NT2/D1 (cell line): ENCODE data around the gene PTPRF.

Experiments used
- DNase-seq: peaks from one replicate; pipeline ENCODE4 v3.0.0-alpha.2; 2011; ENCODE audit warnings: low read depth, low spot score
- H3K27me3 ChIP-seq: 2 replicates; pipeline ENCODE4 v1.6.0; 2011; ENCODE audit warnings: mild to moderate bottlenecking; ENCODE audit not compliant: insufficient read length, insufficient read depth
- H3K36me3 ChIP-seq: 2 replicates; pipeline ENCODE4 v1.6.1; 2011; ENCODE audit warnings: mild to moderate bottlenecking, low read length, mixed read lengths; ENCODE audit not compliant: insufficient read depth, insufficient read length
- H3K4me1 ChIP-seq: 2 replicates; pipeline ENCODE4 v1.5.1; 2011; ENCODE audit not compliant: insufficient read depth, insufficient read length
- H3K4me3 ChIP-seq: 2 replicates; pipeline ENCODE4 v1.5.1; 2011; ENCODE audit warnings: low read depth; ENCODE audit not compliant: insufficient read length
- H3K9ac ChIP-seq: 2 replicates; pipeline ENCODE4 v1.6.0; 2011; ENCODE audit warnings: low read depth; ENCODE audit not compliant: insufficient read length
- H3K9me3 ChIP-seq: 2 replicates; pipeline ENCODE4 v1.5.1; 2011; ENCODE audit warnings: mild to moderate bottlenecking, low read length; ENCODE audit not compliant: insufficient read depth
- SUZ12 ChIP-seq: IDR thresholded peaks from 2 replicates; pipeline ENCODE4 v1.6.1; 2011; ENCODE audit not compliant: insufficient read length, insufficient read depth; ENCODE audit errors: extremely low read depth
- YY1 ChIP-seq: IDR thresholded peaks from 2 replicates; pipeline ENCODE4 v1.6.1; 2011; ENCODE audit not compliant: insufficient read length, insufficient read depth
- ZNF274 ChIP-seq: IDR thresholded peaks from 2 replicates; pipeline ENCODE4 v1.6.1; 2011; ENCODE audit warnings: mild to moderate bottlenecking, low read depth, low read length

Gene PTPRF

DNA sequence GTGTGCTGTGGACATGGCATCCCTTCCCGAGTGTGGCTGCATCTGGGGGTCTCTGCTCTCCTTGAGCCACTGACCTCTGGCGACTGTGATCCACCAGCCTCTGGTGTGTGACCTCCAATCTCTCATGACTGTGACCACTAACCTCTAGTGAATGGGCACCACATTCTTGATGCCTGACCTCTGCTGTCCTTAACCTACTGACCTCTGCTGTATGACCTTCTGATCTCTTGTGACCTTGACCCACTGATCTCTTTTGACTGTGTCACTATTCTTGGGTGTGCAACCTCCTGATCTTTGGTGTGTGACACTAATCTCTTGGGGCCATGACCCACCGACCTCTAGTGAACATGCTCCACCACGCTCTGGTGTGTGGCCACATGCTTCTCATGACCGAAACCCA, 73.5 kb downstream of the PTPRF start:
- no peaks in the 10 kb centered on the region for H3K9me3 ChIP-seq
- H3K4me3 ChIP-seq, result no peak overlapping the region
- no peak for DNase-seq
- no peak overlapping the region for H3K9ac ChIP-seq
- H3K4me1 ChIP-seq, result peaks cover 16% of the 10 kb centered on the region
- H3K36me3 ChIP-seq, result peaks cover 99% of the 10 kb centered on the region
- no peak for TF ChIP-seq SUZ12
- TF ChIP-seq YY1, result no peak
- TF ChIP-seq ZNF274, result no peak
- no peaks in the 10 kb centered on the region for H3K27me3 ChIP-seq

DNA sequence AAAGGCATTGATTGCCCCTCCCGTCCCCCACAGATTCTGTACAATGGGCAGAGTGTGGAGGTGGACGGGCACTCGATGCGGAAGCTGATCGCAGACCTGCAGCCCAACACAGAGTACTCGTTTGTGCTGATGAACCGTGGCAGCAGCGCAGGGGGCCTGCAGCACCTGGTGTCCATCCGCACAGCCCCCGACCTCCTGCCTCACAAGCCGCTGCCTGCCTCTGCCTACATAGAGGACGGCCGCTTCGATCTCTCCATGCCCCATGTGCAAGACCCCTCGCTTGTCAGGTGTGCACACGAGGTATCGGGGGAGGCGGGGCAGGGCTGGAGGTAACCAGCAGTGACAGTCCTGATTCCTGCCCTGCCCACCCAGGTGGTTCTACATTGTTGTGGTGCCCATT, 74.5 kb downstream of the PTPRF start:
- no peak for TF ChIP-seq YY1
- no peak for TF ChIP-seq SUZ12
- H3K9ac ChIP-seq, result no peak overlapping the region

DNA sequence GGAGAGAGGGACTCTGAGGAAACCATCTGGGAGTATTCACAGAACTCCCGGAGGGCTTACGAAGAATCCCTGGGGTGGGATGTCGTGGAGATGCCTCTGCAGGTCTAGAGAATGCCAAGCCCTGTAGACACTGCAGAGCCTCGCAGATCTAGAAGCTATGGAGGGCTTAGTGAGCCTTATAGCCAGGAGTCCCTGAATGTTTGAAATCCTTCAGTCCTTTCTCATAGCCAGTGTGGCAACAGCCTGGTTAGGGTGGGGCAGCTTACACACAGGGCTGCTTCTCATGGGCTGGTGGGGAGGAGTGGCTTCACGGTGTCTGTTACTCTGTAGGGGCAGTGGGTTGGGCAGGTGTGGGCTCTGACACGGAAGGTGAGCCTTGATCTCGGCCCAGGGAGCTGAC, 75.1 kb downstream of the PTPRF start:
- TF ChIP-seq ZNF274 (no peak), YY1 (no peak), SUZ12 (no peak)
- H3K27me3 ChIP-seq, result no peaks in the 10 kb centered on the region
- no peak overlapping the region for H3K4me3 ChIP-seq
- H3K9ac ChIP-seq, result no peak overlapping the region
- H3K4me1 ChIP-seq, result peaks cover 6% of the 10 kb centered on the region
- H3K9me3 ChIP-seq, result no peaks in the 10 kb centered on the region
- DNase-seq, result no peak
- peaks cover 99% of the 10 kb centered on the region for H3K36me3 ChIP-seq

More for the DNA sequence above, 74.5 kb downstream of the PTPRF start:
- Histone ChIP-seq H3K36me3 (peaks cover 99% of the 10 kb centered on the region), H3K4me3 (no peak overlapping the region), H3K27me3 (no peaks in the 10 kb centered on the region), H3K9me3 (no peaks in the 10 kb centered on the region), H3K4me1 (peaks cover 7% of the 10 kb centered on the region)
- DNase-seq, result no peak

DNA sequence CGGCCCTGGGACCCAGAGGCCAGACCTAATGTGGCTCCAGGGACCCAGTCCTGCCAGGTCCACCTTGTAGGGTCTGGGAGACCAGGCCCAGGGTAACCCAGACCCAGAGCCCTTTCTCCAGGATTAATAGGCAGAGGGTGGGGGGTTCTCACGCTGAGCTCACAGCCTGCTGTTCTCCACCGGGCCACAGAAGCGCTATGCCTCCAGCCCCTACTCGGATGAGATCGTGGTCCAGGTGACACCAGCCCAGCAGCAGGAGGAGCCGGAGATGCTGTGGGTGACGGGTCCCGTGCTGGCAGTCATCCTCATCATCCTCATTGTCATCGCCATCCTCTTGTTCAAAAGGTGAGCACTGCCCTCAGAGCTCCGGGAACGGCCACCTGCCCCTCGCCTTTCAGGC, 75.9 kb downstream of the PTPRF start:
- TF ChIP-seq YY1 (no peak), SUZ12 (no peak)

DNA sequence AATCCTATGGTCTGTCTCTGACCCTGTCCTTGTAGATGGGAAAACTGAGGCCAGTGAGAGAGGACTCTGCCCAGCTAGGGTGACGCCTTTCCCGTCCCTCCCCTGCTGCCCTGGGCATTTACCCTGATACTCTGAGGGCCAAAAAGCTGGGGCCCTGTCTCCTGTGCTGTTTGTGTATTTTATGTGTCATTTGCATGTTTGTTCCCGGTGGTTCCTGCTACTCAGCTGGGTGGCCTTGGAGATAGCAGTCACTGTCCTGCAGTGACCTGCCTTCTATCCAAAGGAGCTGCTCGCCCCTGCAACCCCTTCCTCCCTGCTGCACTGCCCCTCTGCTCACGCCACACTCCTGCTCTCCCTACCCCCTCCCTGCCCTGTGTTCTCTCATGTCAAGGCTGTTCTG, 78.1 kb downstream of the PTPRF start:
- H3K27me3 ChIP-seq, result no peaks in the 10 kb centered on the region
- H3K4me1 ChIP-seq, result peaks cover 2% of the 10 kb centered on the region
- no peak for DNase-seq
- TF ChIP-seq YY1 (no peak), ZNF274 (no peak), SUZ12 (no peak)
- H3K36me3 ChIP-seq, result peaks cover 93% of the 10 kb centered on the region
- H3K9ac ChIP-seq, result no peak overlapping the region
- H3K4me3 ChIP-seq, result no peak overlapping the region
- no peaks in the 10 kb centered on the region for H3K9me3 ChIP-seq

More for the DNA sequence above, 75.9 kb downstream of the PTPRF start:
- no peaks in the 10 kb centered on the region for H3K27me3 ChIP-seq
- H3K9me3 ChIP-seq, result no peaks in the 10 kb centered on the region
- DNase-seq, result no peak
- H3K4me1 ChIP-seq, result peaks cover 6% of the 10 kb centered on the region
- no peak overlapping the region for H3K4me3 ChIP-seq
- H3K36me3 ChIP-seq, result peaks cover 99% of the 10 kb centered on the region
- H3K9ac ChIP-seq, result no peak overlapping the region

DNA sequence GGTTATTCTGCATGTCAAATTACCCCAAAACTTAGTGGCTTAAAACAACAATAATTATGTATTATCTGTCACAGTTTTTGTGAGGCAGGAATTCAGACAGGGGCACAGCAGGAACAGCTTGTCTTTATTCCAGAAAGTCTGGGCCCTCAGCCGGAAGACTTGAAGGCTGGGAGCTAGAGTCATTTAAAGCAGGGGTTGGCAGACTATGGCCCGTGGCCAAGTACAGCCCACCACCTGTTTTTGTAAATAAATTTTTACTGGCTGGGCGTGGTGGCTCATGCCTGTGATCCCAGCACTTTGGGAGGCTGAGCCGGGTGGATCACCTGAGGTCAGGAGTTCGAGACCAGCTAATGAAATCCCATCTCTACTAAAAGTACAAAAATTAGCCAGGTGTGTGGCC, 79.7 kb downstream of the PTPRF start:
- peaks cover 2% of the 10 kb centered on the region for H3K4me1 ChIP-seq
- no peak overlapping the region for H3K9ac ChIP-seq
- no peaks in the 10 kb centered on the region for H3K27me3 ChIP-seq
- no peak overlapping the region for H3K4me3 ChIP-seq
- H3K36me3 ChIP-seq, result peaks cover 90% of the 10 kb centered on the region
- no peaks in the 10 kb centered on the region for H3K9me3 ChIP-seq
- no peak for DNase-seq
- TF ChIP-seq SUZ12 (no peak), YY1 (no peak), ZNF274 (no peak)

DNA sequence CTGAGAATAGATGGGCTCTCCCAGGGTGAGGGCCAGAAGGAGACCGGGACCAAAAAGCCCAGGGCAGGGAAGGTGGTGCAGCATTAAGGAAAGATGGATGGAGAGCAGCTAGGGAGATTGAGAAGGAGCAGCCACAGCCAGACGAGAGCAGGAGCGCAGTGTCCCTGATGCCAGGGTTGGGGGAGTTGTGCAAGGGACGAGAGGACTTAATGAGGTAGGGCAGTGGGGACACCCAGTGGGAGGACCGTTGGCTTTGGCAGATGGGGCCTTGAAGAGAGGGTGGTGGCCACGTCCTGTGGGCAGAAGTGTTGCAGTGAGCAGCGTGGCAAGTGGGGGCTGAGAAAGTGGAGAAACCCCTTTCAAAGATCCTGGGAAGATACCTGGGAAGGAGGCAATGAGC, 81.3 kb downstream of the PTPRF start:
- Histone ChIP-seq H3K9me3 (no peaks in the 10 kb centered on the region), H3K36me3 (peaks cover 87% of the 10 kb centered on the region)

DNA sequence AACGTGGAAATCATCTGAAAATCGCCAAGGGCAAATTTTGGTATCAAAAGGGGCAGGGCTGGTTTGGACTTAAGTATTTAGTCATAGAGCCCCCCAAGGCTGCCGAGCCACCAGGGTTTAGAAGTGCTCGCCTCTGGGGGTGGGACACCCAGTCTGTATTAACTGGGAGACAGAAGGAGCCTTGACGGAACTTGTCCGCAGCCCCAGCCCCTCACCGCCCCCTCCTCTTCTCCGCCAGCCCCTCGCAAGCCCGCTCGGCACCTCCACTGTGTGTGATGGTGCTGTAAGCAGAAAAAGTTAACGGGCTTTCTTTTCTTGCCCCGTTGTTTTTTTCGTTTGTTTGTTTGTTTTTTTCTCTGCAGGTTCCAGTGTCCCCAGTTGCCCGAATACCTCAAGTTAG, 81.7 kb downstream of the PTPRF start:
- Histone ChIP-seq H3K9ac (no peak overlapping the region), H3K27me3 (no peaks in the 10 kb centered on the region), H3K4me3 (no peak overlapping the region), H3K36me3 (peaks cover 87% of the 10 kb centered on the region), H3K9me3 (no peaks in the 10 kb centered on the region), H3K4me1 (no peaks in the 10 kb centered on the region)
- TF ChIP-seq YY1 (no peak), ZNF274 (no peak), SUZ12 (no peak)
- no peak for DNase-seq

More for the DNA sequence above, 81.3 kb downstream of the PTPRF start:
- H3K4me3 ChIP-seq, result no peak overlapping the region
- no peaks in the 10 kb centered on the region for H3K4me1 ChIP-seq
- no peak for DNase-seq
- TF ChIP-seq SUZ12, result no peak
- TF ChIP-seq YY1, result no peak
- TF ChIP-seq ZNF274, result no peak
- no peaks in the 10 kb centered on the region for H3K27me3 ChIP-seq
- H3K9ac ChIP-seq, result no peak overlapping the region
